Osteocyte (in vitro differentiated cells): ENCODE measurements around the gene OR52D1. TPM values are rescaled to one million over a fixed set of nuclear protein-coding genes. Genes with fewer than 3 reads are reported as not detected.

ENCODE experiments used
- DNase-seq: peaks from one replicate; pipeline ENCODE4 v3.0.0; 2021; ENCODE audit warnings: mixed read lengths; ENCODE audit not compliant: unreplicated experiment; ENCODE audit errors: extremely low spot score
- H3K27ac Mint-ChIP-seq: one replicate; pipeline ENCODE4 v1.8.0; 2021; ENCODE audit warnings: mild to moderate bottlenecking, mixed read lengths; ENCODE audit not compliant: unreplicated experiment
- H3K27me3 Mint-ChIP-seq: one replicate; pipeline ENCODE4 v1.8.0; 2021; ENCODE audit warnings: mixed read lengths; ENCODE audit not compliant: unreplicated experiment
- H3K36me3 Mint-ChIP-seq: one replicate; pipeline ENCODE4 v1.8.0; 2021; ENCODE audit warnings: mixed read lengths; ENCODE audit not compliant: unreplicated experiment
- H3K4me1 Mint-ChIP-seq: one replicate; pipeline ENCODE4 v1.8.0; 2021; ENCODE audit warnings: mixed read lengths; ENCODE audit not compliant: unreplicated experiment
- H3K4me3 Mint-ChIP-seq: one replicate; pipeline ENCODE4 v1.8.0; 2021; ENCODE audit warnings: mild to moderate bottlenecking, moderate library complexity, mixed read lengths; ENCODE audit not compliant: unreplicated experiment
- H3K9me3 Mint-ChIP-seq: one replicate; pipeline ENCODE4 v1.8.0; 2021; ENCODE audit warnings: mixed read lengths; ENCODE audit not compliant: unreplicated experiment
- CTCF ChIP-seq: fragments of 200-600 bp; sonication (generic); IDR thresholded peaks from 2 replicates; pipeline ENCODE4 v1.5.0; 2021; ENCODE audit warnings: antibody characterized with exemption, mild to moderate bottlenecking, moderate library complexity
- long read RNA-seq: library from polyadenylated mRNA; unstranded; transcript quantifications from one replicate; pipeline ENCODE4 v2.0.0, GENCODE V29; 2021
- total RNA-seq: library from RNA; stranded (reverse); gene quantifications from 2 replicates; pipeline ENCODE4 v1.2.1, GENCODE V29; 2021

OR52D1 gene
- not detected in 2 replicates for total RNA-seq
- long read RNA-seq = 0 reads

- no peak within 1 kb of the TSS for H3K4me3 Mint-ChIP-seq
- no peaks in the 10 kb centered on the region for H3K4me1 Mint-ChIP-seq
- no peak within 1 kb of the TSS for H3K27ac Mint-ChIP-seq
- TF ChIP-seq CTCF = no peak
- no peak for DNase-seq
- peaks cover 11% of the 10 kb centered on the region for H3K27me3 Mint-ChIP-seq
- H3K36me3 Mint-ChIP-seq = no peaks in the 10 kb centered on the region
- no peaks in the 10 kb centered on the region for H3K9me3 Mint-ChIP-seq
These were observed at the start of gene OR52D1 for GRCh38 chr11:5488385-5488784. Gene OR52D1, plus strand, starts transcription at chr11:5488685. Its CDS starts 22 bp downstream, at chr11:5488707.

GRCh38 chr11:5441414-5441813 lies 47.1 kb upstream of the OR52D1 start, which contains the start of gene OR51I1:
Gene OR51I1, minus strand, starts transcription at chr11:5441514. Its CDS starts 0 bp downstream, at chr11:5441514.
- Mint-ChIP-seq H3K9me3 (no peaks in the 10 kb centered on the region), H3K4me1 (no peaks in the 10 kb centered on the region), H3K27ac (no peak within 1 kb of the TSS), H3K4me3 (no peak within 1 kb of the TSS), H3K36me3 (no peaks in the 10 kb centered on the region), H3K27me3 (peaks cover 14% of the 10 kb centered on the region)
- no peak for TF ChIP-seq CTCF
- no peak for DNase-seq

- H3K36me3 Mint-ChIP-seq = no peaks in the 10 kb centered on the region
These were observed 44.6 kb upstream of the OR52D1 start for GRCh38 chr11:5443835-5444393.

GRCh38 chr11:5449023-5449422 lies 39.5 kb upstream of the OR52D1 start, which contains the start of gene OR51I2:
Gene OR51I2, plus strand, starts transcription at chr11:5449323. Its CDS starts 4,166 bp downstream, at chr11:5453489.
- no peaks in the 10 kb centered on the region for H3K4me1 Mint-ChIP-seq
- no peaks in the 10 kb centered on the region for H3K27me3 Mint-ChIP-seq
- no peak within 1 kb of the TSS for H3K27ac Mint-ChIP-seq
- TF ChIP-seq CTCF = no peak
- no peak for DNase-seq
- H3K9me3 Mint-ChIP-seq = no peaks in the 10 kb centered on the region
- no peaks in the 10 kb centered on the region for H3K36me3 Mint-ChIP-seq
- no peak within 1 kb of the TSS for H3K4me3 Mint-ChIP-seq

More at GRCh38 chr11:5443835-5444393, 44.6 kb upstream of the OR52D1 start:
- H3K4me1 Mint-ChIP-seq = no peaks in the 10 kb centered on the region
- H3K4me3 Mint-ChIP-seq = no peak overlapping the region
- DNase-seq = no peak
- peaks cover 8% of the 10 kb centered on the region for H3K27me3 Mint-ChIP-seq
- TF ChIP-seq CTCF = no peak
- no peaks in the 10 kb centered on the region for H3K9me3 Mint-ChIP-seq
- H3K27ac Mint-ChIP-seq = no peak overlapping the region

GRCh38 chr11:5449432-5449831 lies 39.1 kb upstream of the OR52D1 start:
- no peaks in the 10 kb centered on the region for H3K9me3 Mint-ChIP-seq
- H3K4me3 Mint-ChIP-seq = no peak overlapping the region
- no peaks in the 10 kb centered on the region for H3K27me3 Mint-ChIP-seq
- H3K36me3 Mint-ChIP-seq = no peaks in the 10 kb centered on the region
- H3K4me1 Mint-ChIP-seq = no peaks in the 10 kb centered on the region
- H3K27ac Mint-ChIP-seq = no peak overlapping the region
- TF ChIP-seq CTCF = no peak
- DNase-seq = no peak
